GM19324 (cell line): Measurements from ENCODE around the gene NETO1.

Experiments used
- ATAC-seq: cut with Tn5 transposase; IDR thresholded peaks from one replicate; pipeline ENCODE4 v1.9.1; 2021; ENCODE audit warnings: mild to moderate bottlenecking, moderate library complexity; ENCODE audit not compliant: unreplicated experiment, low FRiP score

NETO1 gene

DNA sequence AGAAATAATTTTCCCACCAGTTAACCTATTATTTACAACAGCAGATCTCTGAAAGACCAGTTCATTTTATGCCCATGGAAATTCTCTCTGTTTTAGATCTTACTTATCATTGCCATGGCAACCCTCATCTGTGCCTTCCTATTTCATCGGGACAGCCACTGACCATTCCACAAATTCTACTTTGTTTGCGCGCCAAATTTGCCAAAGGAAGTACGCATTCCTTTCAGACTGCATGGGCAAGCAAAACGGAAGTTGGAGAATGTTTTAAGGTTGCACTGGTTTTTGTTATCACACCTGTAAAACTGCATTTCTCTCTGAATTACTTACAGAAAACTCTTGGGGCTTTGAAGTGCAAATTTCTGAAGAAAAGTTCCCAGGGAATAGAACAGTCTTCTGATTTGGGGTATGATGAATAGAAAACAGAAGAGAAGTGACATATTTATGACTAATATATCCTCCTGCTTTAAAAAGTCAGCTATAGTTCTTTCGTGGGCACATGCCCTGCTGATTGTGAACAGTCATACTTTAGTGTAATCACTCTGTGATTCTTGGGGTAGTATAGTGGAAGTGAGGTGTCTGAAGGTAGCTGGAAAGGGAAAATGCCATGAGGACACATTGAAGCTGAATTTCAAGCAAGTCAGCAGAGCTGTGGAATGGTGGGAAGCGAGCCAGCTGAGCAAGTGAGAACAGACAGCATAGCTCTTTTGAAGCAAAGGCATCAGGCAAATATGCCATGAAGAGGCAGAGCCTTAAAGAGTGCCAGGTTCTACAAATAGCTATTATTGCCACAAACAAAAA, 20.9 kb downstream of the NETO1 start:
- no peak for ATAC-seq

DNA sequence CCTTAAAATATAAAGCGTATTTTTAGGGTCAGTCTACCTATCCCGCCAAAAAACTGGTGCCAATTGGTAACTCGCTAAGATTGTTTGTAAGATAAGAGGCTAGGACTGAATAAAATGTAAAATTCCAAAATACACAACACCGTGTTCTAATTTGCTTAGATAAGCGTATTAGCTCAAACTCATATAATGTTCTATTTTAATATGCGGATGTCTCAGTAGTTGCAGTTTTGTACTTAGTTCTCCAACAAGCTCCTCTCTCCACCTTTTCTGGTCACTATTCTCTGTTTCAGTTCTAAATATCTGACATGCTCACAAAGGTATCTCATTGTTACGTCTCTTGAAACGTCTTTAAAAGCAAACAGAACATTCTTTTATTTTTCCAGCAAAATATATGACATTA, 24.0 kb downstream of the NETO1 start:
- ATAC-seq, result no peak

DNA sequence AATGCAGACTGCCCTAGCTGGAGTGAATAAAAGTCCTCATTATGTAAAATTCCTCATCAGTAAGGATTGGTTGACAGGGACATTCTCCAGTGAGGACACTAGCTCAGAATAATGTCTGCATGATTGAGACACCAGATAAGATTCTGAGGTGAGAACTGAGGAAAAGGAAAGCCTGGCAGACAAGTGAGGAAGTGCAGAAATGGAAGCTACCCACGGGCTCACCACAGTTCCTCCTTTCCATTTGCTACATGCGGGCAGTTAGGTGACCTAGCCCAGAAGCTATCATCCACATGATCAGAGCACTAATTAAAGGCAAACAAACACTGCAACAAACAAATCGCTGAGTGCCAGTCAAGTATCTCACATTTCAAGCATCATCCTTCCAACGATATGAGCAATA, 27.7 kb downstream of the NETO1 start:
- ATAC-seq, result no peak

DNA sequence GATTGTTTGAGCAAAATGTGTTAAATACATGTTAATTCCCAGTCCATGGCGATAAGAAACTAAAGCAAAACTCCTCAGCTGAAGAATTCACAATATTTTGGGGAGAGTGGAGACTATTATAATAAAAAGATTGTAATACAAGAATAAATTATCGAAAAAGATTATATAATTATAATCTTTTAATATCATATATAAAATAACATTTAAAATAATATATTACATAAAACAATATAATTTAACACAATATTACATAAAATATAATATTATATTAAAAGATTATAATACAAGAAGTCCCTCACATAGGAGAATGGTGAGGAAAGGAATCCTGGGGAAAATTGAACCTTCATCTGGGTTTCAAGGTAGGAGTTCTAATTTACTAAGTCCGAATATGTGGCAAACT, 33.1 kb downstream of the NETO1 start:
- ATAC-seq, result no peak

DNA sequence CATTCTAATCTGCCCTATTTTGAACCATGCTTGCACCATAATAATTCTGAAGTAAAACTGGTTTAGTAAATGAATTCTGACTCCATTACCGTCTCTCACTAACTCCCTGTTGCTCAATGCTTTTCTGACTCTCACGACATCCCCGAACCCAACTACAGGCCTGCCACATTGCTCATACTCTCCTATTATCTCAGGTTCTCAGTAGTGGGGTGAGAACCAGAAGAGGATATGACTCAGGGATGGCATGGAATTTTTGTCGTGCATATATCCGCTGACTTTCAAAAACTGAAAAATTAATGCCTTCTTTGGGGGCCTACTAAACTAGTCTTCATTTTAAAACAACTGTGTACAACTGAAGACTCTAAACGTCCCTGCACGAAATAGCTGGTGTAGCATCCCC, 34.3 kb downstream of the NETO1 start:
- no peak for ATAC-seq

DNA sequence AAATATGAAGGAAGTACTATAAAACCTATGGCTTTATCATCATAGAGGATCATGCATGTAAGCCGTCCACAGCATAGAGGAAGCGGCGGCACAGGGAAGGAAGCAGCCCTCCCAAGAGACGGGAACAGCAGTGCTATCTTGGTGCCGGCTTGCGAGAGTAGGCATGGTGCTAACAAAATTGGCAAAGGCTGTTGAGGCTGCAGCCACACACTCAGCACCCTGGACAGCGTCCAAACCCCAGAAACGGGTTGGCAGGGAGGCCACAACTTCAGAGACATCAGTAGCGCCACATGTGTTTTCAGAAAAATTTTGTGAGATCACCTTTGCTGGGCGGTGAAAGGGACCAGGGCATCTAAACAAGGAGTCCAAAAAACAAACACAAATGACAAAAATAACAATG, 37.7 kb downstream of the NETO1 start:
- no peak for ATAC-seq

DNA sequence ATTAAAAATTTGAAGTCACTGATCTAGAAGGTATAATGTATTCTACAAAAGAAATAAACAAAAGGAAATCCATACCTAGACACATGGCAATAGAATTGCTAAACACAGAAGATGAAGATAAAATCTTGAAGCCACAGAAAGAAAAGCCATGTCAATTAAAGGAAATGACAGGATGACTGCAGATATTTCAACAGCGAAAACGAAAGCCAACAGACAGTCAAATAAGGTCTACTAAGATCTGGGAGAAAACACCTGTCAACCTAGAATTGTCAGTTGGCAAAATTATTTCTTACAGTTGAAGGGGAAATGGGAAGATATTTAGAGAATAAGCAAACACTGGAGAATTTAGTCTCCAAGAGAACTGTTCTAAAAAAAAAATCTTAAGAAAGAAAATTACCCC, 39.2 kb downstream of the NETO1 start:
- ATAC-seq, result no peak

DNA sequence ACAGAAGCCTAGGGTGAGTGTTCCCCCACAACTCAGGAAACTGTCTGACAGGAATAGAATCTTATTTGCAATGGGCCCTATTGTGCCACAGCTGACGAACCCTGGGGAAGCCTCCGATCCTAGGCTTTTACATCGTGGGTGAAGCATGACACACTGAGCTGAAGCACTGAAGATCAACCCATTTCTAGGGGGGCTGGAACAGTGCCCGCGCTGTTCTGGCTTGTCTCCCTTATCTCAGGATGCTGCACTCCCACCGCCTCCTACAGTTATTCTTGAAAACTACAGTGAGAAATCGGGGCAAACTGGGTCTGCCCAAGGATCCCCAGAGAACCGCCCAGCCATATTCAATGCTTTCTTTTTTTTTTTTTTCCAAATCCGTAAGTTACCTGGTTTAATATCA, 41.1 kb downstream of the NETO1 start:
- ATAC-seq, result no peak

DNA sequence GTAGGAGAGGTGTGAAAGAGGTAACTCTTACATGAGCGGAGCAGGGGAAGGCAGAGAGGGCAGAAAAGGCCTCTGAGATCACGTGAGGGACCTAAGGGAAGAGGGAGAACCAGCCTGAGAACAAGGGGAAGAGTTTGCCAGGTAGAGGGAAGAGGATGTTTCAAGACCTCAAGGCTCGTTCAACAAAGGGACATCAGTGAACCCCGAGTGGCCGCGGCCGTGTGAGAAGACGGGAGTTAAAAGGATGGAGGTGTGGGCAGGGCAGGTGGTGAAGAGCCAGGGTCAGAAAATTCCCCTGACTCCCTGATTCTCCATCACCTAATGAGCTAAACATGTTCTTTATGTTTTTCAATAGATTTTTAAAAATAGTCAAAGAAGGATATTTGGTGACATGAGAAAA, 44.4 kb downstream of the NETO1 start:
- no peak for ATAC-seq

DNA sequence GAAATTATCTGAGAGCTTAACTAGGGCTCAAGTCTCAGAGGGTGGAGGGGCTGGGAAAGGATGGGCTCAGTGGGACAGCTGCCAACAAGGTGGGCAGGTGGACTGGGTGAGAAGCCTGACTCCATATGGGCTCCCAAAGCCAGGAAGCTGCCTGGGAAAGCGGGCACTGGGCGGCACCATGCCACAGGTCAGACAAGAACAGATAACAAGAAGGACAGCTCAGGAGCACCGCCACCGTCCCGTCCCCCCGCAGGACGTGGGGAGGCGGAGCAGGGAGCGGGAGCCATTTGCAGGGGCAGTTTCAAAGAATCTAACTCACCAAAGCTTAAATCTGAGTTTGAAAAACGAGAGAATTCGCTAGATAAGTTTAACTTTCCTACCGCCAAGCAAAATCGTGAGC, 45.6 kb downstream of the NETO1 start:
- ATAC-seq, result no peak

DNA sequence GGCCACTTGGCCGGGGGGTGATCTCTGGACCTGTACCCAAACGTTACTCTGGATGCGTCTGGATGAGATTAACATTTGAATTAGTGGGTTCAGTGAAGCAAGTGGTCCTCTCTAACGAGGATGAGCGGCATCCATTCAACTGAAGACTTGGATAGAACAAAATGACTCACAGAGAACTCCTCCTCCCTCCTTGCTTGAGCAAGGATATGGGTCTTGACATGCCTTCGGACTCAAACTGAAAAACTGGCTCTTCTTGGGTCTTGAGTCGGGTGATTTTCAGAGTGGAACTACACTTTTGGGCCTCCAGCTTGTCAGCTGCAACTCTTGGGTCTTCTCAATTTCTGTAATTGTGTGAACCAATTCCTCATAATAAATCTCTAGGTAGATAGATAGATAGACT, 47.2 kb downstream of the NETO1 start:
- ATAC-seq, result no peak

DNA sequence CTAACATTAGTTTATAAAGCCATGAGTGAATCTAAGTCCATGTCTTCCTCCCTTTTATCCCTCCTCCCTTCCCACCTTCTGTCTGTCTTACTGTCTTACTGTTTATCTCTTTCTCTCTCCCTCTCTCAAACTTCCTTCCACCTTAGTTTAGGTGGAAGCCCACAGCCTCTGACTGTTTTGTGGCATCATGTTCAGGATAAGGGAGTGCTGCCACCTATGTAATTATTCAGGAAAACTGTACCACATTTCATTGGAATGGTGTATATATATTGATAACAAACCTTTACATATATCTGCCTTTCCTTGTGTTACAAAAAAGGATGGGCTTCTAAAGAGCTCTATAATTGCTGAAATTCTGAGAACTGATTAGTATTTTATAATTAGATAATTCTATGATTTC, 48.7 kb downstream of the NETO1 start:
- ATAC-seq, result no peak

DNA sequence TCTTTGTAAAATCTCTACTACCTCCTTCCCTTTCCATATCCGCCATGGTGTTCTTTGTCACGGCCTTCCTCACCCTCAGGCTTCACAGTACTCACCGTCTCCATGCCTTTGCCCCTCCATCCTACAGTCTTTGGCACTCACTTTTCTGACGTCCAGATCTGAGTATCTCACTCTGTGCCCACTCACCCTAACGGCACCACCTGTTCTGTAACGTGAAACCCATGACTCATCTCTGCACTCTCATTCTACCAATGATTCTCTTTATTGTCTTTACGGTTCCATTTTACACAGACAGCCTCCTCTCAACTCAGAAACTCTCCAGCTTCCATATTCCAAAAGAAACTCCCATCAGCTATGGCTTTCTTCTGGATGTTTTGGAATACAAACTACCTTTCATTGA, 56.7 kb downstream of the NETO1 start:
- ATAC-seq, result no peak

DNA sequence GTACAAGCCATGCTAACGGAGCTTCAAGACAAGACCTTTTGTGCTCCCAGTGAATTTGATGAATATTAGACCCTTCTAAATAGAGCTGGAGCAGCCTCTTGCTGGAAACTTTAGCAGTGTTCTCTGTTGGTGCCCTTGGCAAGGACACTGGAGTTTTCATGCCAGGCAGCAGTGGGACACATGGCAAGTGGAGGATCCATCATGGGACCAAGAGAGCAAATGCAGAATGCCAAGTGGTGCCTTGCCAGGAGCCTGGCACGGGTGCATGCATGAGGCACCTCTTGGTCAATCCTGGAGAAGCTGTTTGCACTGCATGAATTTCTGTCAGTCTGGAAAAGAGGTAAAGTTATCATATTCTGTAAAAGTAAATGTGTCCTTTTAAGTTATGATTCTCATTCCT, 59.1 kb downstream of the NETO1 start:
- no peak for ATAC-seq

DNA sequence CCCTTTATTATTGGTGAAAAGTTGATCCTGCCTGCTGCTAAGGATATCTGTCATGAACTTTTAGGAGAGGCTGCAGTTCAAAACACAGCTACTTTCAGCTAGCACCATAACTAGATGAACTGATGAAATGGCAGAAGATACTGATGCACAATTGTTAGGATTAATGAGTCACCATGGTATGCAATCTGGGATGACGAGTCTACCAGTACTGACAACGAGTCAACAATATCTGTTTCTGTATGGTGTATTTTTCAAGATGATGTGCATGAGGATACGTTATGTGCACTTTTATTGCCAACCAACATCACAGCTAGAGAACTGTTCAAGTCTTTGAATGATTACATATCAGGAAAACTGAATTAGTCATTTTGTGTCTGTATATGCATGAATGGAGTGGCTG, 68.7 kb downstream of the NETO1 start:
- no peak for ATAC-seq

DNA sequence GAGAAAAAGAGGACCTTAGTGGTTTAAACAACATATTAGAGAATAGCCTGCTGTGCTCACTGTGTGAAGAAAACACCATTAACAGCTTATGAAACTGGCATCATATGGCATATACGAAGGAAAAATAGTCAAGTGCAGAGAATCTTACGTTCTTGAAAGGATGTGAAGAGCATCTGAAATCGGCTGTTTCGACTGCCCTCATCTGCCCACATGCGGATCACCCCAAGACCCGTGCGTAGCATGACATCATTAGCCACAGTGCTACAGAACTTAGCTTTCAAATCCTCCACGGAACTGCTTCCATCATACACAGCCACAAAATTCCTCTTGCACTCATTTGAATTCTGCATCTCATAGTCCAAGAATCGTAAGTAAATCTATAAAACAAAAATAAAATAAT, 84.3 kb downstream of the NETO1 start:
- no peak for ATAC-seq

DNA sequence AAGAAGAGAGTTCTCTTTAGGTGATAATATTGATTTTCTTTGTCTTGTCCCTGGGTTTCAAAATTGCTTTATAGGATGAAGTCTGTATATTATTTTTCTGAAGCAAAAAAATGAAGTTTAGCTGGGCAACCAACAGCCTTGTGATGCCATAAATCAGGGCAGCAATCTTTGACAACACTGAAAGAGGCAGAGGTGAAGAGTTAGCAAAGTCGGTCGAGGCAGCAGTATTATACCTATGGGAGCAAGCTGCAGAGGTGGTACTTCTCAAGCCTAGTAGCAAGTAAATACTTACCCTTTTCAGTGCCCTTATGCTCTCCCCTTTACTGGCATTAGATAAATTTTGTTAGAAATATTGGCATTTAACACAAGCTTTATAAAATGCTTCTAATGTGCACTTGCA, 92.9 kb downstream of the NETO1 start:
- no peak for ATAC-seq

DNA sequence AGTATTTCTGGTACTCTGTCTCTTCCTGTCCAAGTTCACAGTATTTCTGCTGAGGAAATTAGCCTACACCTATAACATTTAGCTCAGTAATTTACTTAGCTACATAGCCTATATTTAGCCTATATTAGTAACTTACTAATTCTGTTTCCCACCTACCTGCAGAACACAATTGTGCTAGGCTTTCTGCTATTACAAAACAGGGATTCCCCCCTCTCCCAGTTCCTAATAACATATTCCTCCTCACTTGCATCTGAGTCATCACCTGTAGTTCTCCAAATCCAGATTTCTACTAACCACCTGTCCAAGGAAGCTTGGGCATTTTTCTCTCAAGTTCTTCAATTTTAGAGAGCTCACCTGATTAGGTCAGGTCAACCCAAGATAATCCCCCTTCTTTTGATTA, 94.9 kb downstream of the NETO1 start:
- ATAC-seq, result no peak

DNA sequence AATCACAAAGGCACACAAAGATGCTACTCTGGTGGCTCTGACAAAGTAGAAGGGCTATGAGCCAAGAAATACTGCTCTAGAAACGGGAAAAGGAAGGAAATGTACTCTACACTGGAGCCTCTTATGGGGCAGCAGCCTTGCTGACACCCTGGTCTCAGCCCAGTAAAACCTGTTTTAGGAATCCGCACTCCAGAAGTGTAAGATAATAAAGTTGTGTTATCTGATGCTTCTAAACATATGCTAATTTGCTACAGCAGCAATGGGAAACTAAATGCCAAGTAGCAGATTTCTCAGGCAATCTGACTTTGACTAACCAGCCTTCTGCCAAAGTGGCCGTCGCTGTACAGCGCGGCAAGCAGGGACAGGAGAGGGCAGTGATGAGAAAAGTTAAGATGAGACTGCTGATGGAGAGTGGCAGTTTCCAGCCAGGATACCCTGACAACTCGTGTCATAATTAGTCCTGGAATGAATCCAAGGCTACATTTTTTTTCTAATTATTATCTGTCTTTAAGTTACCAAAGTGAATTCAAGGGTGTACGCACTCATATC, 99.0 kb downstream of the NETO1 start:
- no peak for ATAC-seq

DNA sequence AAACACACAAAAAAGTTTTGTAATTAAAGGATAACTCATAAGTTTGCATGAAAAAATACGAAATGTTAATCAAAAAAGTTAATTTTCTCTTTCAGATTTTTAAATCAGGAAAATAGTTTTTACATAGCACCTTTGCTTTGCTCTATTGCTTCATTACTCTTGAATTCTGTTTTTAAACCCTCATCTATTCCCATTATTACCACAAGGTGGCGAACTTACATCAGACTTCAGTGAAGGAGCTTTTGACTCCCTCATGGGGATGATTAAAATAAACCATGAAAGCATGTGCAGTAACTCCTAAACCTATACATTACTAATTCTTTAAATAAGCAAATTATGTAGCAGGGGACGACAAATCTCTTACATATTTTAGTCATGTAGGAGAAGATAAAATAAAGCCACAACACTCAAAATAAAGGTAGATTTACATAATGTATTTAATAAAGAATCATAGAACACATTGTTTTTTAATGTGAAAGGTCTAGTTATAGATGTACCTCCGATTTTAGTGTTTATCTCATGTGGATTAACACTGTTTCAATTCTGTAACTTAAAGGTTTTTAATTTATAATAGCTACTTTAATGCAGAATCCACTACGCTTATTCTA, 105.2 kb downstream of the NETO1 start:
- ATAC-seq, result no peak

DNA sequence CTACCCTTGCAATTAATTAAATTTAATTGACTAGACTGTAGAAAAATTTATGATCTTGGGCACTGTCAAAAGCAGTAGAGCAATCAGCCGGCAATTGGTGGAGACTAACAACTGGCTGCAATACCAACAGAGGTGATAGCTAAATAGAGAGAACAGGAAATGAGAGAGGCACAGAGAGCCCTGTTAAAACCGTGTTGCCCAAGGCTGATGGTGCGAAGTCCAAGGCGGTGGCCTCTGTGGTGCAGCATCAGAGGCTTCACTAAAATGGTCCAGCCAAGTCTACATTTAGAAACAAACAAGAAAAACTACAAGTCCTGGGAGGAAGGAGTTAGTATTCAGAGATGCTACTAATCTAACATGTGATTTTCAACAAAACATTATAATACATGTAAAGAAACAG, 115.6 kb downstream of the NETO1 start:
- ATAC-seq, result no peak

DNA sequence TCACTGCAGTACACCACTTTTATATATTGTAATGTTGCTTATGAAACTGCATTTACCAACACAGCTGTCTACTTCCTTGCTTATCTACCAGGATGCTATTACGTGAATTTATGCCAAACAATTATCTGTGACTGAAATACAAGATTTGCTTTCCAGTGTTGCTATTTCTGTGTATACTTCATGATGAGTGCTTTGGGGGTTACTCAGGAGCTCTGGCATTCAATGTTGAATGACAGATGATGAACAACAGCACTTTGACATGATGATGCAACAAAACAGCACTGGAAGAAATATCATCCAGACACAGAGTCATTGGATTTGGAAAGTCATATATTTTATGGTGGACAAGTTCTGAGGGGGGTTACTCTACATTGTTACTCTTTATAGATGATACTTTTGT, 125.8 kb downstream of the NETO1 start:
- no peak for ATAC-seq
